ENCODE results near the gene ATL3. TPM values are rescaled to one million over a fixed set of nuclear protein-coding genes. Genes with fewer than 3 reads are reported as not detected.

ATL3 gene
- total and polyA plus RNA-seq, 3 experiments from 2014 or later = 21.5 to 42.1 (median 41.9) TPM

GRCh38 chr11:63673579-63673978, 2.4 kb upstream of the ATL3 start:
- Histone ChIP-seq H3K9me3 (ENCODE audit: low read length) (no peaks in the 10 kb centered on the region), H3K4me1 (ENCODE audit: insufficient read depth, low read length) (peaks cover 16% of the 10 kb centered on the region), H3K27me3 (ENCODE audit: insufficient read depth, low read length, poor library complexity, severe bottlenecking) (no peaks in the 10 kb centered on the region), H3K4me3 (ENCODE audit: low read length) (no peak overlapping the region), H3K27ac (ENCODE audit: low read depth, low read length) (no peak overlapping the region), H3K36me3 (ENCODE audit: insufficient read depth, low read length) (no peaks in the 10 kb centered on the region)
- Mint-ChIP-seq H3K36me3 (peaks cover 0 to 8% (median 1%) of the 10 kb centered on the region in 3 donors), H3K4me3 (peak overlapping the region in 1 of 7 donors; percentile 82), H3K4me1 (peaks cover 13 to 28% (median 19%) of the 10 kb centered on the region in 3 donors), H3K9me3 (no peaks in the 10 kb centered on the region), H3K27me3 (no peaks in the 10 kb centered on the region), H3K27ac (no peak overlapping the region)
- CTCF ChIA-PET = interaction anchor here (1.3 to 1.6 kb wide), 2 partner anchors 8 to 65 kb away, joined by 4 to 5 read pairs; partner anchors contain the start of gene RTN3
- POLR2A ChIA-PET = no interaction called here
- no peak for DNase-seq

GRCh38 chr11:63672936-63673539, 1.9 kb upstream of the ATL3 start:
- Histone ChIP-seq H3K9me3 (ENCODE audit: low read length) (no peaks in the 10 kb centered on the region), H3K36me3 (ENCODE audit: insufficient read depth, low read length) (no peaks in the 10 kb centered on the region), H3K27me3 (ENCODE audit: insufficient read depth, low read length, poor library complexity, severe bottlenecking) (no peaks in the 10 kb centered on the region), H3K4me1 (ENCODE audit: insufficient read depth, low read length) (peaks cover 20% of the 10 kb centered on the region), H3K27ac (ENCODE audit: low read depth, low read length) (no peak overlapping the region), H3K4me3 (ENCODE audit: low read length) (no peak overlapping the region)
- no peak for DNase-seq
- no peaks in the 10 kb centered on the region for H3K27me3 Mint-ChIP-seq
- H3K4me1 Mint-ChIP-seq = peaks cover 17 to 33% (median 25%) of the 10 kb centered on the region in 3 donors
- peak overlapping the region in 4 of 7 donors; percentile 34 to 82 (median 60) for H3K4me3 Mint-ChIP-seq
- peak overlapping the region in 2 of 8 donors; percentile 22 to 59 for H3K27ac Mint-ChIP-seq
- H3K9me3 Mint-ChIP-seq = no peaks in the 10 kb centered on the region
- POLR2A ChIA-PET = no interaction called here
- peaks cover 0 to 12% (median 1%) of the 10 kb centered on the region in 3 donors for H3K36me3 Mint-ChIP-seq
- CTCF ChIA-PET = interaction anchor here (1.3 to 1.6 kb wide), 2 partner anchors 9 to 65 kb away, joined by 4 to 5 read pairs; partner anchors contain the start of gene RTN3

GRCh38 chr11:63672156-63672463, 934 bp upstream of the ATL3 start:
- Mint-ChIP-seq H3K4me3 (peak overlapping the region; percentile 68 to 86 (median 82)), H3K9me3 (no peaks in the 10 kb centered on the region), H3K36me3 (peaks cover 0 to 14% (median 5%) of the 10 kb centered on the region in 3 donors), H3K27ac (peak overlapping the region in 2 of 8 donors; percentile 76 to 83), H3K4me1 (peaks cover 22 to 38% (median 30%) of the 10 kb centered on the region in 3 donors), H3K27me3 (no peaks in the 10 kb centered on the region)
- ChIA-PET CTCF (interaction anchor here (0.7 to 3.5 kb wide), 2 partner anchors 10 to 65 kb away, joined by 4 to 16 read pairs; partner anchors contain the start of gene RTN3), POLR2A (interaction anchor here (1.0 to 2.8 kb wide), 3 partner anchors 10 to 135 kb away, joined by 4 to 19 read pairs (median 5); partner anchors contain the start of genes PLAAT4 and RTN3)
- H3K36me3 ChIP-seq (ENCODE audit: insufficient read depth, low read length) = no peaks in the 10 kb centered on the region
- H3K9me3 ChIP-seq (ENCODE audit: low read length) = no peaks in the 10 kb centered on the region
- no peaks in the 10 kb centered on the region for H3K27me3 ChIP-seq (ENCODE audit: insufficient read depth, low read length, poor library complexity, severe bottlenecking)
- no peak overlapping the region for H3K4me3 ChIP-seq (ENCODE audit: low read length)
- DNase-seq = no peak
- H3K27ac ChIP-seq (ENCODE audit: low read depth, low read length) = peak overlapping the region; percentile 79
- peaks cover 24% of the 10 kb centered on the region for H3K4me1 ChIP-seq (ENCODE audit: insufficient read depth, low read length)

GRCh38 chr11:63670433-63671321, 499 bp downstream of the ATL3 start:
- POLR2A ChIA-PET = interaction anchor here (1.2 to 2.8 kb wide), 3 partner anchors 11 to 789 kb away, joined by 3 to 19 read pairs (median 4); partner anchors contain the start of gene RTN3
- peak overlapping the region; percentile 76 to 93 (median 88) for H3K27ac Mint-ChIP-seq
- peak overlapping the region; percentile 79 for H3K27ac ChIP-seq (ENCODE audit: low read depth, low read length)
- H3K4me1 ChIP-seq (ENCODE audit: insufficient read depth, low read length) = peaks cover 24% of the 10 kb centered on the region
- CTCF ChIA-PET = interaction anchor here (0.6 to 3.5 kb wide), 11 partner anchors 8 to 192 kb away, joined by 3 to 16 read pairs (median 3); partner anchors contain the start of genes RTN3 and ZFTA
- peak; percentile 5 to 51 (median 23) for DNase-seq
- H3K36me3 Mint-ChIP-seq = peaks cover 0 to 16% (median 5%) of the 10 kb centered on the region in 3 donors
- no peaks in the 10 kb centered on the region for H3K9me3 ChIP-seq (ENCODE audit: low read length)
- H3K36me3 ChIP-seq (ENCODE audit: insufficient read depth, low read length) = no peaks in the 10 kb centered on the region
- peak overlapping the region; percentile 79 for H3K4me3 ChIP-seq (ENCODE audit: low read length)
- no peaks in the 10 kb centered on the region for H3K27me3 Mint-ChIP-seq
- H3K4me3 Mint-ChIP-seq = peak overlapping the region; percentile 82 to 94 (median 86)
- H3K27me3 ChIP-seq (ENCODE audit: insufficient read depth, low read length, poor library complexity, severe bottlenecking) = no peaks in the 10 kb centered on the region
- H3K9me3 Mint-ChIP-seq = no peaks in the 10 kb centered on the region
- H3K4me1 Mint-ChIP-seq = peaks cover 25 to 52% (median 30%) of the 10 kb centered on the region in 3 donors

- no peak for DNase-seq
- no peaks in the 10 kb centered on the region for H3K36me3 ChIP-seq (ENCODE audit: insufficient read depth, low read length)
- no peaks in the 10 kb centered on the region for H3K27me3 Mint-ChIP-seq
- CTCF ChIA-PET = interaction anchor here (1.0 to 3.5 kb wide), 7 partner anchors 9 to 192 kb away, joined by 3 to 16 read pairs (median 3); partner anchors contain the start of gene RTN3
- H3K27me3 ChIP-seq (ENCODE audit: insufficient read depth, low read length, poor library complexity, severe bottlenecking) = no peaks in the 10 kb centered on the region
- H3K4me1 Mint-ChIP-seq = peaks cover 27 to 58% (median 30%) of the 10 kb centered on the region in 3 donors
- peak overlapping the region; percentile 66 to 88 (median 83) for H3K4me3 Mint-ChIP-seq
- H3K9me3 Mint-ChIP-seq = no peaks in the 10 kb centered on the region
- H3K36me3 Mint-ChIP-seq = peaks cover 0 to 18% (median 5%) of the 10 kb centered on the region in 3 donors
- peaks cover 24% of the 10 kb centered on the region for H3K4me1 ChIP-seq (ENCODE audit: insufficient read depth, low read length)
- POLR2A ChIA-PET = interaction anchor here (2.8 kb wide), 1 partner anchor 12 kb away, joined by 19 read pairs; the partner anchor contains the start of gene RTN3
- H3K27ac ChIP-seq (ENCODE audit: low read depth, low read length) = peak overlapping the region; percentile 79
- H3K27ac Mint-ChIP-seq = peak overlapping the region in 7 of 8 donors; percentile 20 to 93 (median 87)
- H3K4me3 ChIP-seq (ENCODE audit: low read length) = peak overlapping the region; percentile 79
- no peaks in the 10 kb centered on the region for H3K9me3 ChIP-seq (ENCODE audit: low read length)
Observed at GRCh38 chr11:63670096-63670432, 1.1 kb downstream of the ATL3 start.

- Histone ChIP-seq H3K4me3 (ENCODE audit: low read length) (no peak overlapping the region), H3K9me3 (ENCODE audit: low read length) (no peaks in the 10 kb centered on the region), H3K27ac (ENCODE audit: low read depth, low read length) (no peak overlapping the region), H3K4me1 (ENCODE audit: insufficient read depth, low read length) (peaks cover 24% of the 10 kb centered on the region), H3K27me3 (ENCODE audit: insufficient read depth, low read length, poor library complexity, severe bottlenecking) (no peaks in the 10 kb centered on the region), H3K36me3 (ENCODE audit: insufficient read depth, low read length) (no peaks in the 10 kb centered on the region)
- ChIA-PET POLR2A (no interaction called here), CTCF (interaction anchor here (0.9 to 1.4 kb wide), 3 partner anchors 13 to 73 kb away, joined by 3 to 5 read pairs (median 3); partner anchors contain the start of gene RTN3)
- no peaks in the 10 kb centered on the region for H3K9me3 Mint-ChIP-seq
- peak overlapping the region in 4 of 8 donors; percentile 0 to 84 (median 55) for H3K27ac Mint-ChIP-seq
- peaks cover 35 to 71% (median 40%) of the 10 kb centered on the region in 3 donors for H3K4me1 Mint-ChIP-seq
- no peak for DNase-seq
- no peaks in the 10 kb centered on the region for H3K27me3 Mint-ChIP-seq
- peaks cover 0 to 21% (median 5%) of the 10 kb centered on the region in 3 donors for H3K36me3 Mint-ChIP-seq
- peak overlapping the region in 5 of 7 donors; percentile 23 to 78 (median 41) for H3K4me3 Mint-ChIP-seq
Observed at GRCh38 chr11:63667995-63668795, 3.0 kb downstream of the ATL3 start.

GRCh38 chr11:63666874-63667273, 4.3 kb downstream of the ATL3 start:
- Histone ChIP-seq H3K4me1 (ENCODE audit: insufficient read depth, low read length) (peaks cover 22% of the 10 kb centered on the region), H3K36me3 (ENCODE audit: insufficient read depth, low read length) (no peaks in the 10 kb centered on the region), H3K27ac (ENCODE audit: low read depth, low read length) (no peak overlapping the region), H3K27me3 (ENCODE audit: insufficient read depth, low read length, poor library complexity, severe bottlenecking) (no peaks in the 10 kb centered on the region), H3K4me3 (ENCODE audit: low read length) (no peak overlapping the region), H3K9me3 (ENCODE audit: low read length) (no peaks in the 10 kb centered on the region)
- Mint-ChIP-seq H3K36me3 (peaks cover 0 to 21% (median 5%) of the 10 kb centered on the region in 3 donors), H3K9me3 (no peaks in the 10 kb centered on the region), H3K27ac (no peak overlapping the region), H3K27me3 (no peaks in the 10 kb centered on the region), H3K4me3 (no peak overlapping the region), H3K4me1 (peaks cover 37 to 73% (median 42%) of the 10 kb centered on the region in 3 donors)
- no peak for DNase-seq
- ChIA-PET CTCF (interaction anchor here (0.7 kb wide), 1 partner anchor 12 kb away, joined by 3 read pairs; no protein-coding TSS in a partner anchor), POLR2A (no interaction called here)

Measured in CD8-positive, alpha-beta memory T cell (primary cell).